ENCODE data around the gene PPP3CB. TPM values are rescaled to one million over a fixed set of nuclear protein-coding genes. Genes with fewer than 3 reads are reported as not detected.

The PPP3CB gene
- total and polyA plus RNA-seq, 5 experiments from 2014 or later: 5.0 to 35.0 (median 5.8) TPM

DNA sequence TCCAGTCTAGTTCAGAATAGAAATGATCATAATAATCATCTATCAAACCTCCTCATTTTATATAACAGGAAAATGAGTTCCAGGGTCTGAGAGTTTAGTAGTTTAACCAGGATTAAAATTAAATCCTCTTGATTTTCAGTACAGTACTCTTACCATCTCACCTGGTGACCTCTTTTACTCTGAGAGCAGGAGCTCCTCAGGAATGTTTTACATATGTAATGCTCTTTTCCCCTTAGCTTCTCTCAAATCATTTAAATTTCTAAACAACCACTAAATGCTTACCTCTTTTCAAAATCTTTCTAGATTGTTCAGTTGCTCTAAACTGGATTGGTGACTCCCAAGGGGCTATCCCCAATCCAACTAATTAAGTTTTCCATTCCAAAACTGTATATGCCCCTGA is 10.2 kb upstream of the PPP3CB start:
- H3K4me3 Mint-ChIP-seq: no peak overlapping the region
- DNase-seq (no peak), ATAC-seq (no peak)
- peaks cover 13 to 16% (median 15%) of the 10 kb centered on the region in 4 donors for H3K4me1 Mint-ChIP-seq
- H3K36me3 Mint-ChIP-seq: peaks cover 9 to 36% (median 18%) of the 10 kb centered on the region in 3 donors
- no peaks in the 10 kb centered on the region for H3K27me3 Mint-ChIP-seq
- H3K27ac Mint-ChIP-seq: no peak overlapping the region
- no peaks in the 10 kb centered on the region for H3K9me3 Mint-ChIP-seq
- POLR2A ChIA-PET: interaction anchor here (1.3 kb wide), 1 partner anchor 10 kb away, joined by 3 read pairs; the partner anchor contains the start of gene PPP3CB

DNA sequence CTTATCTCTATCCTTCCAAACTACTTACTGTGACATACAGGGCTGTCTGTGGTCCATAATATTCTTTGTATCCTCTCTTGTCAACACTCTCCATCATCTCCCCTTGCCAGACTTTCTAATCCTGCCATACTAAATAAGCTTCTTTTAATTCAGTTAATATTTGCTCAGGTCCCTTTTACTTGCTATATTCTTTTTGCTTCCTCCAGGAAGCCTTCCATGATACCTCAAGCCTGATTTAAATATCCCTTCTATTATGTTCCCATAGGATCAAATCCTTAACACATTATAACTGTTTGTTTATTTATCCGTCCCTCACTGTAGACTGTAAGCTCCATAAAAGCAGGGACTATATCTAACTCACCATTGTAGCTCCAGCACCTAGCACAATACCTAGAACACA is 7.2 kb upstream of the PPP3CB start:
- no peak overlapping the region for H3K27ac Mint-ChIP-seq
- H3K9me3 Mint-ChIP-seq: no peaks in the 10 kb centered on the region
- H3K27me3 Mint-ChIP-seq: no peaks in the 10 kb centered on the region
- H3K4me3 Mint-ChIP-seq: no peak overlapping the region
- peaks cover 9 to 36% (median 18%) of the 10 kb centered on the region in 3 donors for H3K36me3 Mint-ChIP-seq
- DNase-seq (no peak), ATAC-seq (no peak)
- POLR2A ChIA-PET: interaction anchor here (0.6 kb wide), 1 partner anchor 12 kb away, joined by 3 read pairs; no protein-coding TSS in a partner anchor
- peaks cover 13 to 18% (median 15%) of the 10 kb centered on the region in 4 donors for H3K4me1 Mint-ChIP-seq

DNA sequence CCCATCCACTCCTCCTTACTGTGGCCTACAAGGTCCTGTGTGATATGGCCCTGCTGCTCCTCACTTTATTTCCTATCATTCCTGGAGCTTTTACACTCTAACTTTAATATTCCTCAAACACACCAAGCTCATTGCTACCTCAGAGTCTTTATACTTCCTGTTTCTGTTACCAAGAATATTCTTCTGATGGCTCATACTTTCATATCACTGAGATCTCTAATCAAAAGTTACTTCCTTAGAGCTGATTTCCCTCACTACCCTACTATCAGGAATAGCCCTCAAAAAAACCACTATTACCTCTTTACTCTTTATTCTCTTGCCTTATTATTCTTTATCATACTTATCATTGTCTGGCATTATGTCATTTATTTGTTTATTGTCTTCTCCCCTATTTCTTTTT is 5.8 kb upstream of the PPP3CB start:
- Mint-ChIP-seq H3K4me3 (peak overlapping the region in 2 of 10 donors; percentile 3 to 68), H3K27me3 (no peaks in the 10 kb centered on the region), H3K9me3 (no peaks in the 10 kb centered on the region), H3K36me3 (peaks cover 9 to 36% (median 18%) of the 10 kb centered on the region in 3 donors), H3K4me1 (peaks cover 23 to 29% (median 25%) of the 10 kb centered on the region in 4 donors), H3K27ac (peak overlapping the region in 3 of 10 donors; percentile 14 to 94 (median 75))
- POLR2A ChIA-PET: interaction anchor here (0.6 to 0.8 kb wide), 2 partner anchors 8 to 27 kb away, joined by 3 to 6 read pairs; no protein-coding TSS in a partner anchor
- no peak for ATAC-seq
- DNase-seq: no peak

- DNase-seq: no peak
- Mint-ChIP-seq H3K9me3 (no peaks in the 10 kb centered on the region), H3K27me3 (no peaks in the 10 kb centered on the region), H3K4me3 (peak overlapping the region in 1 of 10 donors; percentile 18), H3K4me1 (peaks cover 33 to 56% (median 52%) of the 10 kb centered on the region in 4 donors), H3K27ac (peak overlapping the region in 4 of 10 donors; percentile 37 to 66 (median 50)), H3K36me3 (peaks cover 0 to 10% (median 0%) of the 10 kb centered on the region in 3 donors)
- no peak for ATAC-seq
- POLR2A ChIA-PET: no interaction called here
Observed at GRCh38 chr10:73497623-73498022, 1.8 kb upstream of the PPP3CB start.

- H3K4me1 Mint-ChIP-seq: peaks cover 26 to 54% (median 52%) of the 10 kb centered on the region in 4 donors
- no peaks in the 10 kb centered on the region for H3K27me3 Mint-ChIP-seq
- peaks cover 0 to 5% (median 0%) of the 10 kb centered on the region in 3 donors for H3K36me3 Mint-ChIP-seq
- ATAC-seq (peak; percentile 82 to 91), DNase-seq (peak; percentile 72 to 92 (median 82))
- no peaks in the 10 kb centered on the region for H3K9me3 Mint-ChIP-seq
- H3K27ac Mint-ChIP-seq: peak overlapping the region; percentile 89 to 98 (median 94)
- POLR2A ChIA-PET: interaction anchor here (0.7 to 2.5 kb wide), 15 partner anchors 10 to 399 kb away, joined by 3 to 27 read pairs (median 4); partner anchors contain the start of genes ANXA7 and DNAJC9
- H3K4me3 Mint-ChIP-seq: peak overlapping the region; percentile 82 to 98 (median 95)
Observed at GRCh38 chr10:73495226-73495883, 469 bp downstream of the PPP3CB start.

GRCh38 chr10:73494877-73495225 is 973 bp downstream of the PPP3CB start:
- ATAC-seq: no peak
- H3K27me3 Mint-ChIP-seq: no peaks in the 10 kb centered on the region
- H3K9me3 Mint-ChIP-seq: no peaks in the 10 kb centered on the region
- peak overlapping the region; percentile 82 to 98 (median 95) for H3K4me3 Mint-ChIP-seq
- POLR2A ChIA-PET: interaction anchor here (0.7 to 2.5 kb wide), 10 partner anchors 11 to 399 kb away, joined by 3 to 27 read pairs (median 4); partner anchors contain the start of genes ANXA7 and DNAJC9
- H3K4me1 Mint-ChIP-seq: peaks cover 28 to 59% (median 55%) of the 10 kb centered on the region in 4 donors
- H3K27ac Mint-ChIP-seq: peak overlapping the region; percentile 89 to 98 (median 94)
- peaks cover 0 to 5% (median 0%) of the 10 kb centered on the region in 3 donors for H3K36me3 Mint-ChIP-seq
- no peak for DNase-seq

- Mint-ChIP-seq H3K4me1 (peaks cover 31 to 65% (median 59%) of the 10 kb centered on the region in 4 donors), H3K9me3 (no peaks in the 10 kb centered on the region), H3K36me3 (peaks cover 0 to 5% (median 0%) of the 10 kb centered on the region in 3 donors), H3K27ac (peak overlapping the region in 7 of 10 donors; percentile 12 to 85 (median 72)), H3K4me3 (peak overlapping the region; percentile 46 to 84 (median 68)), H3K27me3 (no peaks in the 10 kb centered on the region)
- ATAC-seq (no peak), DNase-seq (no peak)
- POLR2A ChIA-PET: interaction anchor here (0.7 to 2.5 kb wide), 6 partner anchors 11 to 366 kb away, joined by 3 to 27 read pairs (median 7); partner anchors contain the start of genes ANXA7 and DNAJC9
Observed at GRCh38 chr10:73494213-73494612, 1.6 kb downstream of the PPP3CB start.

- ATAC-seq (no peak), DNase-seq (no peak)
- Mint-ChIP-seq H3K4me3 (peak overlapping the region in 9 of 10 donors; percentile 46 to 84 (median 68)), H3K4me1 (peaks cover 31 to 69% (median 63%) of the 10 kb centered on the region in 4 donors), H3K27ac (peak overlapping the region in 8 of 10 donors; percentile 12 to 85 (median 75)), H3K9me3 (no peaks in the 10 kb centered on the region), H3K27me3 (no peaks in the 10 kb centered on the region), H3K36me3 (peaks cover 2 to 8% (median 4%) of the 10 kb centered on the region in 3 donors)
- POLR2A ChIA-PET: interaction anchor here (0.7 kb wide), 2 partner anchors 8 to 75 kb away, joined by 3 to 6 read pairs; no protein-coding TSS in a partner anchor
Observed at GRCh38 chr10:73493781-73494180, 2.0 kb downstream of the PPP3CB start.

- Mint-ChIP-seq H3K27ac (peak overlapping the region in 1 of 10 donors; percentile 41), H3K4me1 (peaks cover 12 to 51% (median 33%) of the 10 kb centered on the region in 4 donors), H3K9me3 (no peaks in the 10 kb centered on the region), H3K27me3 (no peaks in the 10 kb centered on the region), H3K4me3 (no peak overlapping the region), H3K36me3 (peaks cover 5 to 47% (median 15%) of the 10 kb centered on the region in 3 donors)
- ATAC-seq (no peak), DNase-seq (no peak)
- POLR2A ChIA-PET: no interaction called here
Observed at GRCh38 chr10:73486601-73487000, 9.2 kb downstream of the PPP3CB start.

- peaks cover 14 to 52% (median 31%) of the 10 kb centered on the region in 4 donors for H3K4me1 Mint-ChIP-seq
- no peaks in the 10 kb centered on the region for H3K27me3 Mint-ChIP-seq
- DNase-seq (no peak), ATAC-seq (no peak)
- H3K36me3 Mint-ChIP-seq: peaks cover 5 to 53% (median 15%) of the 10 kb centered on the region in 3 donors
- POLR2A ChIA-PET: no interaction called here
- no peak overlapping the region for H3K4me3 Mint-ChIP-seq
- no peaks in the 10 kb centered on the region for H3K9me3 Mint-ChIP-seq
- H3K27ac Mint-ChIP-seq: peak overlapping the region in 5 of 10 donors; percentile 2 to 75 (median 20)
Observed at GRCh38 chr10:73485320-73485719, 10.5 kb downstream of the PPP3CB start.

DNA sequence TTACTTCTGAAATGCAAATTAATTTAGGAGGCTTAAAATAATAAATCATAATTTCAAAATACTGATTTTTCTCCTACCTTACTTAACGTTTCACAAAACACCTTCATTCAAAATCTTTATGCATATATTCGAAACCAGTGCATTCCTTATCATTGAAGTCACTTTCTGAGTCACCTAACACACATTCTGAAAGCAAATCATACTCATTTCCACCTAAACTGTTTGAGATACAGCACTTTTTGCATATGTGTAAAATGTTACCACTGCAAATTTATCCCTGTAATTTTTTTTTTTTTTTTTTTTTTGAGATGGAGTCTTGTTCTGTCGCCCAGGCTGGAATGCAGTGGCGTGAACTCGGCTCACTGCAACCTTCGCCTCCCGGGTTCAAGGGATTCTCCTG is 15.7 kb downstream of the PPP3CB start:
- Mint-ChIP-seq H3K9me3 (no peaks in the 10 kb centered on the region), H3K27ac (no peak overlapping the region), H3K4me1 (peaks cover 6 to 31% (median 18%) of the 10 kb centered on the region in 4 donors), H3K4me3 (no peak overlapping the region), H3K27me3 (no peaks in the 10 kb centered on the region), H3K36me3 (peaks cover 8 to 62% (median 17%) of the 10 kb centered on the region in 3 donors)
- DNase-seq: no peak
- no peak for ATAC-seq
- POLR2A ChIA-PET: no interaction called here

GRCh38 chr10:73478636-73479035 is 17.2 kb downstream of the PPP3CB start:
- H3K36me3 Mint-ChIP-seq: peaks cover 12 to 70% (median 24%) of the 10 kb centered on the region in 3 donors
- H3K27ac Mint-ChIP-seq: peak overlapping the region in 3 of 10 donors; percentile 2 to 34 (median 31)
- DNase-seq: no peak
- no peaks in the 10 kb centered on the region for H3K27me3 Mint-ChIP-seq
- no peaks in the 10 kb centered on the region for H3K9me3 Mint-ChIP-seq
- no peak for ATAC-seq
- POLR2A ChIA-PET: no interaction called here
- H3K4me1 Mint-ChIP-seq: peaks cover 6 to 26% (median 15%) of the 10 kb centered on the region in 4 donors
- H3K4me3 Mint-ChIP-seq: no peak overlapping the region

GRCh38 chr10:73471226-73471625 is 24.6 kb downstream of the PPP3CB start:
- H3K4me3 Mint-ChIP-seq: no peak overlapping the region
- DNase-seq: no peak
- H3K27ac Mint-ChIP-seq: no peak overlapping the region
- POLR2A ChIA-PET: interaction anchor here (0.6 to 2.4 kb wide), 2 partner anchors 24 to 91 kb away, joined by 4 to 7 read pairs; partner anchors contain the start of gene PPP3CB
- peaks cover 8 to 78% (median 25%) of the 10 kb centered on the region in 3 donors for H3K36me3 Mint-ChIP-seq
- no peaks in the 10 kb centered on the region for H3K27me3 Mint-ChIP-seq
- ATAC-seq: no peak
- peaks cover 0 to 3% (median under 1%) of the 10 kb centered on the region in 4 donors for H3K4me1 Mint-ChIP-seq
- H3K9me3 Mint-ChIP-seq: no peaks in the 10 kb centered on the region

All from naive thymus-derived CD8-positive, alpha-beta T cell (primary cell).